ENCODE measurements around the gene CYLD. TPM values are rescaled to one million over a fixed set of nuclear protein-coding genes. Genes with fewer than 3 reads are reported as not detected.

CYLD gene
- total RNA-seq, 2 experiments from 2014 or later, result 94.3 to 97.9 TPM

GRCh38 chr16:50721549-50722404 is 20.1 kb upstream of the CYLD start:
- Mint-ChIP-seq H3K4me1 (peaks cover 15% of the 10 kb centered on the region), H3K27me3 (no peaks in the 10 kb centered on the region), H3K27ac (no peak overlapping the region), H3K4me3 (no peak overlapping the region), H3K36me3 (peaks cover 6% of the 10 kb centered on the region), H3K9me3 (peaks cover 11% of the 10 kb centered on the region)
- no peak for DNase-seq

- Mint-ChIP-seq H3K4me3 (no peak overlapping the region), H3K9me3 (peaks cover 11% of the 10 kb centered on the region), H3K36me3 (peaks cover 6% of the 10 kb centered on the region), H3K4me1 (peaks cover 15% of the 10 kb centered on the region), H3K27ac (no peak overlapping the region), H3K27me3 (no peaks in the 10 kb centered on the region)
- DNase-seq, result no peak
Measured at GRCh38 chr16:50722405-50722737, 19.5 kb upstream of the CYLD start.

GRCh38 chr16:50722960-50723359 is 18.9 kb upstream of the CYLD start:
- peaks cover 6% of the 10 kb centered on the region for H3K36me3 Mint-ChIP-seq
- no peak for DNase-seq
- no peak overlapping the region for H3K4me3 Mint-ChIP-seq
- no peak overlapping the region for H3K27ac Mint-ChIP-seq
- no peaks in the 10 kb centered on the region for H3K27me3 Mint-ChIP-seq
- H3K9me3 Mint-ChIP-seq, result peaks cover 11% of the 10 kb centered on the region
- H3K4me1 Mint-ChIP-seq, result peaks cover 15% of the 10 kb centered on the region

- peaks cover 14% of the 10 kb centered on the region for H3K9me3 Mint-ChIP-seq
- H3K36me3 Mint-ChIP-seq, result peaks cover 6% of the 10 kb centered on the region
- no peak for DNase-seq
- H3K4me3 Mint-ChIP-seq, result no peak overlapping the region
- H3K27me3 Mint-ChIP-seq, result no peaks in the 10 kb centered on the region
- peaks cover 15% of the 10 kb centered on the region for H3K4me1 Mint-ChIP-seq
- no peak overlapping the region for H3K27ac Mint-ChIP-seq
Measured at GRCh38 chr16:50724306-50724705, 17.6 kb upstream of the CYLD start.

GRCh38 chr16:50731130-50731988 is 10.5 kb upstream of the CYLD start:
- Mint-ChIP-seq H3K36me3 (peaks cover 5% of the 10 kb centered on the region), H3K27me3 (no peaks in the 10 kb centered on the region), H3K27ac (no peak overlapping the region), H3K4me1 (peaks cover 15% of the 10 kb centered on the region), H3K9me3 (peaks cover 2% of the 10 kb centered on the region), H3K4me3 (no peak overlapping the region)
- no peak for DNase-seq

- Mint-ChIP-seq H3K27me3 (no peaks in the 10 kb centered on the region), H3K4me1 (peaks cover 15% of the 10 kb centered on the region), H3K27ac (no peak overlapping the region), H3K9me3 (peaks cover 2% of the 10 kb centered on the region), H3K36me3 (peaks cover 5% of the 10 kb centered on the region), H3K4me3 (no peak overlapping the region)
- DNase-seq, result no peak
Measured at GRCh38 chr16:50731989-50732832, 9.7 kb upstream of the CYLD start.

- H3K27ac Mint-ChIP-seq, result no peak overlapping the region
- H3K4me1 Mint-ChIP-seq, result peaks cover 15% of the 10 kb centered on the region
- H3K4me3 Mint-ChIP-seq, result no peak overlapping the region
- no peaks in the 10 kb centered on the region for H3K27me3 Mint-ChIP-seq
- H3K36me3 Mint-ChIP-seq, result peaks cover 5% of the 10 kb centered on the region
- H3K9me3 Mint-ChIP-seq, result peaks cover 2% of the 10 kb centered on the region
- DNase-seq, result no peak
Measured at GRCh38 chr16:50733468-50733867, 8.4 kb upstream of the CYLD start.

- H3K27me3 Mint-ChIP-seq, result no peaks in the 10 kb centered on the region
- no peak overlapping the region for H3K27ac Mint-ChIP-seq
- H3K4me3 Mint-ChIP-seq, result no peak overlapping the region
- no peaks in the 10 kb centered on the region for H3K9me3 Mint-ChIP-seq
- H3K36me3 Mint-ChIP-seq, result peaks cover 5% of the 10 kb centered on the region
- DNase-seq, result no peak
- H3K4me1 Mint-ChIP-seq, result peaks cover 18% of the 10 kb centered on the region
Measured at GRCh38 chr16:50735629-50736122, 6.2 kb upstream of the CYLD start.

- Mint-ChIP-seq H3K9me3 (no peaks in the 10 kb centered on the region), H3K27me3 (no peaks in the 10 kb centered on the region), H3K4me3 (no peak overlapping the region), H3K4me1 (peaks cover 21% of the 10 kb centered on the region), H3K36me3 (peaks cover 5% of the 10 kb centered on the region), H3K27ac (no peak overlapping the region)
- DNase-seq, result no peak
Measured at GRCh38 chr16:50736448-50736847, 5.4 kb upstream of the CYLD start.

- no peaks in the 10 kb centered on the region for H3K27me3 Mint-ChIP-seq
- H3K4me3 Mint-ChIP-seq, result no peak overlapping the region
- no peak overlapping the region for H3K27ac Mint-ChIP-seq
- no peak for DNase-seq
- H3K36me3 Mint-ChIP-seq, result peaks cover 5% of the 10 kb centered on the region
- H3K4me1 Mint-ChIP-seq, result peaks cover 19% of the 10 kb centered on the region
- H3K9me3 Mint-ChIP-seq, result no peaks in the 10 kb centered on the region
Measured at GRCh38 chr16:50737420-50737959, 4.4 kb upstream of the CYLD start.

GRCh38 chr16:50739031-50739430 is 2.9 kb upstream of the CYLD start:
- DNase-seq, result no peak
- Mint-ChIP-seq H3K27ac (no peak overlapping the region), H3K4me3 (no peak overlapping the region), H3K27me3 (no peaks in the 10 kb centered on the region), H3K36me3 (peaks cover 8% of the 10 kb centered on the region), H3K4me1 (peaks cover 27% of the 10 kb centered on the region), H3K9me3 (no peaks in the 10 kb centered on the region)

GRCh38 chr16:50740736-50741135 is 1.1 kb upstream of the CYLD start:
- no peak for DNase-seq
- Mint-ChIP-seq H3K27me3 (no peaks in the 10 kb centered on the region), H3K9me3 (no peaks in the 10 kb centered on the region), H3K27ac (peak overlapping the region; percentile 90), H3K4me1 (peaks cover 39% of the 10 kb centered on the region), H3K36me3 (peaks cover 20% of the 10 kb centered on the region), H3K4me3 (peak overlapping the region; percentile 81)

GRCh38 chr16:50741225-50741780 is 583 bp upstream of the CYLD start:
- peaks cover 41% of the 10 kb centered on the region for H3K4me1 Mint-ChIP-seq

GRCh38 chr16:50742576-50743200 is 802 bp downstream of the CYLD start:
- Mint-ChIP-seq H3K36me3 (peaks cover 23% of the 10 kb centered on the region), H3K9me3 (no peaks in the 10 kb centered on the region), H3K27me3 (no peaks in the 10 kb centered on the region), H3K4me1 (peaks cover 49% of the 10 kb centered on the region), H3K4me3 (peak overlapping the region; percentile 95), H3K27ac (peak overlapping the region; percentile 95)
- peak; percentile 62 for DNase-seq

More at GRCh38 chr16:50741225-50741780, 583 bp upstream of the CYLD start:
- Mint-ChIP-seq H3K9me3 (no peaks in the 10 kb centered on the region), H3K27me3 (no peaks in the 10 kb centered on the region), H3K36me3 (peaks cover 18% of the 10 kb centered on the region), H3K27ac (peak overlapping the region; percentile 90), H3K4me3 (peak overlapping the region; percentile 81)
- DNase-seq, result no peak
